AG04449 (cell line): ENCODE data around the gene MEIS1.

Experiments
- CTCF ChIA-PET: fragments of 350-600 bp; formaldehyde crosslinking; extraction: SDS; loops from one replicate; lab custom pipeline; 2021; ENCODE audit warnings: antibody characterized with exemption; lab: Yijun Ruan, JAX
- POLR2A ChIA-PET: fragments of 400-600, 350-600 bp; formaldehyde crosslinking; extraction: SDS; loops from one replicate; lab custom pipeline; 2020; ENCODE audit warnings: antibody characterized with exemption, inconsistent platforms; lab: Yijun Ruan, JAX
- DNase-seq: peaks from one replicate; pipeline ENCODE4 v3.0.0-alpha.2; 2010; ENCODE audit warnings: low read depth, low spot score
- H3K4me3 ChIP-seq: 2 replicates; pipeline ENCODE4 v1.5.1; 2011; ENCODE audit warnings: low read depth, mild to moderate bottlenecking, control low read depth, low read length
- TF ChIP-seq, protein P1 (sequence below): IDR thresholded peaks from one replicate; pipeline ENCODE4 v1.5.1; 2011; ENCODE audit warnings: mild to moderate bottlenecking, moderate library complexity, low read length, control low read depth, inconsistent platforms; ENCODE audit not compliant: insufficient read depth; ENCODE audit errors: missing control alignments

MEIS1 gene

DNA sequence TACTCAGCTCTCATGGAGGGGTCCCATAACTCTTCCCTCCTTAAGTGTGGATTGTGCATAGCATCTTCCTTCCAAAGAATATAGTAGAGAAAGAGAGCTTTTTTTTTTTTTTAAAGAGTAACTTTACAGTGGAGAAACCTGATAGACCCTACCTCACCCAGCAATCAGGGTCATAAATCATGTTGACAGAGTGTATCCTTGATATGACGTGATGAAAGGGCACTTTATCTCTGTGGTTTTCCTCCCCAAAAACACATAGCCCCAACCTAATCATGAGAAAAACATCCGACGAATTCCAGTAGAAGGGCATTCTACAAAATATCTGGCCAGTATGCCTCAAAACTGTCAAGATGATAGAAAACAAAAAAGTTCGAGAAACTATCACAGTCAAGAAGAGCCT is 29.5 kb upstream of the MEIS1 start:
- POLR2A ChIA-PET, result no interaction called here
- CTCF ChIA-PET, result no interaction called here
- H3K4me3 ChIP-seq, result no peak overlapping the region
- DNase-seq, result no peak
- TF ChIP-seq, protein P1, sequence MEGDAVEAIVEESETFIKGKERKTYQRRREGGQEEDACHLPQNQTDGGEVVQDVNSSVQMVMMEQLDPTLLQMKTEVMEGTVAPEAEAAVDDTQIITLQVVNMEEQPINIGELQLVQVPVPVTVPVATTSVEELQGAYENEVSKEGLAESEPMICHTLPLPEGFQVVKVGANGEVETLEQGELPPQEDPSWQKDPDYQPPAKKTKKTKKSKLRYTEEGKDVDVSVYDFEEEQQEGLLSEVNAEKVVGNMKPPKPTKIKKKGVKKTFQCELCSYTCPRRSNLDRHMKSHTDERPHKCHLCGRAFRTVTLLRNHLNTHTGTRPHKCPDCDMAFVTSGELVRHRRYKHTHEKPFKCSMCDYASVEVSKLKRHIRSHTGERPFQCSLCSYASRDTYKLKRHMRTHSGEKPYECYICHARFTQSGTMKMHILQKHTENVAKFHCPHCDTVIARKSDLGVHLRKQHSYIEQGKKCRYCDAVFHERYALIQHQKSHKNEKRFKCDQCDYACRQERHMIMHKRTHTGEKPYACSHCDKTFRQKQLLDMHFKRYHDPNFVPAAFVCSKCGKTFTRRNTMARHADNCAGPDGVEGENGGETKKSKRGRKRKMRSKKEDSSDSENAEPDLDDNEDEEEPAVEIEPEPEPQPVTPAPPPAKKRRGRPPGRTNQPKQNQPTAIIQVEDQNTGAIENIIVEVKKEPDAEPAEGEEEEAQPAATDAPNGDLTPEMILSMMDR, result no peak

DNA sequence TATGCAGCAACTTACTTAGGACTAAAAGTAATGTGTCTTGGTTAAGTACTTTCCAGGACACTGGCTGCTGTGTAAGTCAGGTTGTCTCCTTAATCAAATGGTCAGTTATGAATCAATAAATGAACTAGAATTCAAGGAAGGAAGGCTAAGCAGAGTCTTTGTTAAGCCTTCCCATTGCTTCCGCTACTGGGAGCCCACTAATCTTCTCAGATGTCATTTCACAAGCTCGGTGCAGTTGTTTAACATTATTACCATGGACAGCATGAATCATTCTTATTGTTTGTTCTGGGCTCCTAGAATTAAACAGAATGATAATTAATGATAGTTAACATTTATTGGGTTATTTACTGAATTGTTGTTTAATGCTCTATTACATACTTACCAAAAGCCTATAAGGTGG is 26.0 kb upstream of the MEIS1 start:
- H3K4me3 ChIP-seq, result no peak overlapping the region
- TF ChIP-seq, protein P1, result no peak
- POLR2A ChIA-PET, result no interaction called here
- CTCF ChIA-PET, result no interaction called here
- DNase-seq, result no peak

DNA sequence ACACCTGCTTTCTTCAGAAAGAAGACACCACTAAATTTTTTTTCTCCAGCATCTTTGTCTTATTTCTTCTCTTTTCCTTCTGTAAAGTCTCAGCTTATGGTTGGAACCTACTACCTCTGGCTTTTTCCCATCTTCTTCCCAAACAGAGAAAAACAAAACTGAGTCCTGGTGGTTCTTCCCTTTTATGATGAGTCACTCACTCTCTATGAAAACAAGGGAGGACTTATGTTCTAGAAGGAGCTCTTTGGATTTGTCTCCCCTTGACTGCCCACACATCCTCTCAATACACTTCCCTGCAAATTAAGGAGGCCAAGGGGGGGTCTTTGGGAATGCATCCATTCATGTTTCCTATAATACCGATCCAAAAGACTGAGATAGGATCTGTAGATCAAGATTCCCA is 22.1 kb upstream of the MEIS1 start:
- TF ChIP-seq, protein P1, result no peak
- ChIA-PET CTCF (interaction anchor here (1.6 kb wide), 1 partner anchor 16 kb away, joined by 7 read pairs; no protein-coding TSS in a partner anchor), POLR2A (no interaction called here)
- no peak overlapping the region for H3K4me3 ChIP-seq
- no peak for DNase-seq

DNA sequence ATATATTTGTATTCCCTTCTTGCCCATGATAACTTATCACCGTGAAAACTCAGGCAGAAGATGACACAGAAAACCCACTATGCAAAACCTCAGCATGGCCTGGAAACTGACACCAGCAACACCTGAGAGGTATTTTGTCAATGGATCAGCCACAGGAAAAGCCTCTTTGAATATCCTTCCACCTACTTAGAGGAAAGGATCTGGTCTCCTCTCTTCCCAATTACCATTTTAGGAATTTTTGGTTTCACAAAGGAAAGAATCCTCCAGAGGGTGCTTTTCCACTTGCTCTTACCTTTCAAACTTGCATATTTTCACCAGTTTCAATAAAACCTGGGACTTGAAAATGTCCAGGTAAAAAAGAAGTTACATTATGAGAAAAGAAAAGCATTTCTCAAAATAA is 20.0 kb upstream of the MEIS1 start:
- ChIA-PET POLR2A (no interaction called here), CTCF (no interaction called here)
- TF ChIP-seq, protein P1, result no peak
- DNase-seq, result no peak
- H3K4me3 ChIP-seq, result no peak overlapping the region

DNA sequence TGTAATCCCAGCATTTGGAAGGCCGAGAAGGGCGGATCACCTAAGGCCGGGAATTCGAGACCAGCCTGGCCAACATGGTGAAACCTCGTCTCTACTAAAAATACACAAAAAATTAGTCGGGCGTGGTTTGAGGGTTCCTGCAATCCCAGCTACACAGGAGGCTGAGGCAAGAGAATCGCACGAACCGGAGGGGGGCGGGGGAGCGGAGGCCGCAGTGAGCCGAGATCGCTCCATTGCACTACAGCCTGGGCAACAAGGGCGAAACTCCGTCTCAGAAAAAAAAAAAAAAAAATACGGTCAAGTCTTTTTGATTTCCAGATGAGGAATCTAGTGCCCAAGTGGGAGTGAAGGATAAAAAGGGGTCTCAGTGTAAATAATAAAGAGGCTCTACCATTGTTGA is 16.5 kb upstream of the MEIS1 start:
- TF ChIP-seq, protein P1, result no peak
- no peak for DNase-seq
- POLR2A ChIA-PET, result interaction anchor here (0.7 kb wide), 1 partner anchor 474 kb away, joined by 4 read pairs; no protein-coding TSS in a partner anchor
- CTCF ChIA-PET, result interaction anchor here (0.7 kb wide), 1 partner anchor 10 kb away, joined by 4 read pairs; no protein-coding TSS in a partner anchor
- H3K4me3 ChIP-seq, result no peak overlapping the region

DNA sequence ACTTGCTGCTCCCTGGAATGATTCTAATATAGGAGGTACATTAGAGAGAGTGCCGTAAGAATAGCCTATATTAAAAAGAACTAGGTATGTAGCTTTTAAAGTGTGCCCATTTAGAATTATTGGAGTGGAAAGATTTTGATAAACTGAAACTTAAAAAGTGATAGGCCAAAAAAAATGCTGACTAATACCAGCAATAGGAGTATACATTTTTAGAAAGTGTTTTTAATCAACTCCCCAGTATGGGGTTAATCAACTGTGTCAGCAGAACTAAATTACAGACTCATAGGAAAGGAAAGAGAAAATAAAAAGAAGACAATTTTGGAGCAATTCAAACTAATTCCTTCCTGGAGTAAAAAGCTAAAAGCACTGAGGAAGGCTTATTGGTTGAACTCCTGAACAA is 13.3 kb upstream of the MEIS1 start:
- ChIA-PET POLR2A (no interaction called here), CTCF (interaction anchor here (0.8 kb wide), 1 partner anchor 1229 kb away, joined by 3 read pairs; no protein-coding TSS in a partner anchor)
- no peak for DNase-seq
- TF ChIP-seq, protein P1, result no peak
- no peak overlapping the region for H3K4me3 ChIP-seq
